Lower leg skin (tissue), 3 donors: Measurements from ENCODE around the gene THAP4.
"Not testable (repeated sequence)": the region's sequence is repeated elsewhere in the genome, so short reads cannot be mapped to it uniquely, and the experiment has no call there.

ENCODE experiments used
- CTCF ChIP-seq, 3 donors: fragments of 450-650 bp; IDR thresholded peaks; one replicate each; pipeline ENCODE4 v1.5.1; 2016; ENCODE audit warnings: antibody characterized with exemption in 3 of 3, mild to moderate bottlenecking in 3 of 3, moderate library complexity in 2 of 3
- POLR2A ChIP-seq, 2 donors: fragments of 450-650 bp; IDR thresholded peaks; one replicate each; pipeline ENCODE4 v1.6.1; 2016 to 2017; ENCODE audit warnings: antibody characterized with exemption in 2 of 2, mild to moderate bottlenecking in 1 of 2, moderate library complexity in 1 of 2

- TF ChIP-seq CTCF, POLR2A (IDR thresholded peaks at IDR 0.05): not testable (repeated sequence)
Measured at GRCh38 chr2:241662731-241663130, 25.8 kb upstream of the THAP4 start.
